ENCODE data around the gene ABCA5. TPM values are rescaled to one million over a fixed set of nuclear protein-coding genes. Genes with fewer than 3 reads are reported as not detected.

The ABCA5 gene
- polyA plus RNA-seq, 1 donor from 2014 or later = 91.7 TPM

GRCh38 chr17:69348429-69348828 is 21.5 kb upstream of the ABCA5 start:
- H3K9me2 ChIP-seq (ENCODE audit: insufficient read depth, low read length) = no peaks in the 10 kb centered on the region
- H2AFZ ChIP-seq (ENCODE audit: low read depth, low read length) = no peak overlapping the region

GRCh38 chr17:69346766-69347165 is 19.8 kb upstream of the ABCA5 start:
- Histone ChIP-seq H3K4me3 (ENCODE audit: low read length) (no peak overlapping the region), H3K27me3 (ENCODE audit: insufficient read depth, low read depth, low read length) (no peaks in the 10 kb centered on the region), H2AFZ (ENCODE audit: low read depth, low read length) (no peak overlapping the region), H3K27ac (ENCODE audit: low read length) (no peak overlapping the region), H3K4me2 (ENCODE audit: low read length) (no peak overlapping the region), H3F3A (ENCODE audit: insufficient read depth, low read length, poor library complexity, severe bottlenecking) (no peaks in the 10 kb centered on the region), H3K9me2 (ENCODE audit: insufficient read depth, low read length) (no peaks in the 10 kb centered on the region), H4K20me1 (ENCODE audit: insufficient read depth) (no peaks in the 10 kb centered on the region), H3K9me3 (ENCODE audit: low read length) (no peaks in the 10 kb centered on the region), H3K9ac (ENCODE audit: low read length) (no peak overlapping the region), H3K79me2 (replicated peaks; ENCODE audit: insufficient read depth, low read length) (no peaks in the 10 kb centered on the region), H3K36me3 (ENCODE audit: insufficient read depth, low read length) (no peaks in the 10 kb centered on the region)
- TF ChIP-seq TAF1 (IDR thresholded peaks at IDR 0.05; ENCODE audit: low read depth) (no peak), POLR2AphosphoS5 (IDR thresholded peaks at IDR 0.05) (no peak), EP300 (conservative IDR thresholded peaks at IDR 0.05; ENCODE audit: poor library complexity, severe bottlenecking) (no peak), EZH2 (IDR thresholded peaks at IDR 0.05; ENCODE audit: borderline replicate concordance, insufficient read depth, low read length, poor library complexity, severe bottlenecking) (no peak), CTCF (IDR thresholded peaks at IDR 0.05; ENCODE audit: poor library complexity, severe bottlenecking) (no peak), RAD21 (conservative IDR thresholded peaks at IDR 0.05) (no peak), MXI1 (conservative IDR thresholded peaks at IDR 0.05; ENCODE audit: poor library complexity, severe bottlenecking) (no peak), SMC3 (conservative IDR thresholded peaks at IDR 0.05; ENCODE audit: poor library complexity) (no peak)

More at GRCh38 chr17:69348429-69348828, 21.5 kb upstream of the ABCA5 start:
- H3K36me3 ChIP-seq (ENCODE audit: insufficient read depth, low read length) = no peaks in the 10 kb centered on the region
- TF ChIP-seq MXI1 (conservative IDR thresholded peaks at IDR 0.05; ENCODE audit: poor library complexity, severe bottlenecking) (no peak), REST (IDR thresholded peaks at IDR 0.05; ENCODE audit: borderline replicate concordance) (no peak), SMC3 (conservative IDR thresholded peaks at IDR 0.05; ENCODE audit: poor library complexity) (no peak), EP300 (conservative IDR thresholded peaks at IDR 0.05; ENCODE audit: poor library complexity, severe bottlenecking) (no peak), TAF1 (IDR thresholded peaks at IDR 0.05; ENCODE audit: low read depth) (no peak), EZH2 (IDR thresholded peaks at IDR 0.05; ENCODE audit: borderline replicate concordance, insufficient read depth, low read length, poor library complexity, severe bottlenecking) (no peak), RAD21 (conservative IDR thresholded peaks at IDR 0.05) (no peak), CTCF (IDR thresholded peaks at IDR 0.05; ENCODE audit: poor library complexity, severe bottlenecking) (no peak), POLR2AphosphoS5 (IDR thresholded peaks at IDR 0.05) (no peak)
- H3F3A ChIP-seq (ENCODE audit: insufficient read depth, low read length, poor library complexity, severe bottlenecking) = no peaks in the 10 kb centered on the region
- H3K27me3 ChIP-seq (ENCODE audit: insufficient read depth, low read depth, low read length) = no peaks in the 10 kb centered on the region
- no peak overlapping the region for H3K27ac ChIP-seq (ENCODE audit: low read length)
- H3K9me3 ChIP-seq (ENCODE audit: low read length) = no peaks in the 10 kb centered on the region
- H3K9ac ChIP-seq (ENCODE audit: low read length) = no peak overlapping the region
- no peaks in the 10 kb centered on the region for H3K79me2 ChIP-seq (replicated peaks; ENCODE audit: insufficient read depth, low read length)
- no peak overlapping the region for H3K4me2 ChIP-seq (ENCODE audit: low read length)
- no peaks in the 10 kb centered on the region for H4K20me1 ChIP-seq (ENCODE audit: insufficient read depth)
- no peak overlapping the region for H3K4me3 ChIP-seq (ENCODE audit: low read length)
